Hematopoietic multipotent progenitor cell treated with erythropoietin and hydrocortisone succinate and interleukin-3 and kit ligand, for 8 days (in vitro differentiated cells): ENCODE results near the gene TNFRSF1A.
"Not testable (repeated sequence)": the region's sequence is repeated elsewhere in the genome, so short reads cannot be mapped to it uniquely, and the experiment has no call there.

Source experiments
- DNase-seq: peaks from one replicate; pipeline ENCODE4 v3.0.0-alpha.2; 2015

The TNFRSF1A gene

GRCh38 chr12:6355491-6356373, 13.9 kb upstream of the TNFRSF1A start:
- no peak for DNase-seq

- DNase-seq: no peak
Measured at GRCh38 chr12:6354495-6355393, 12.9 kb upstream of the TNFRSF1A start.

- no peak for DNase-seq
Measured at GRCh38 chr12:6352193-6353173, 10.6 kb upstream of the TNFRSF1A start.

- no peak for DNase-seq
Measured at GRCh38 chr12:6351622-6352021, 9.7 kb upstream of the TNFRSF1A start.

GRCh38 chr12:6347367-6348338, 5.8 kb upstream of the TNFRSF1A start:
- DNase-seq: no peak

- no peak for DNase-seq
Measured at GRCh38 chr12:6346942-6347341, 5.1 kb upstream of the TNFRSF1A start.

GRCh38 chr12:6346235-6346832, 4.5 kb upstream of the TNFRSF1A start:
- no peak for DNase-seq

GRCh38 chr12:6345319-6346091, 3.6 kb upstream of the TNFRSF1A start:
- peak; percentile 90 for DNase-seq

GRCh38 chr12:6344101-6344660, 2.3 kb upstream of the TNFRSF1A start:
- DNase-seq: not testable (repeated sequence)

GRCh38 chr12:6343518-6343917, 1.6 kb upstream of the TNFRSF1A start:
- no peak for DNase-seq

- DNase-seq: no peak
Measured at GRCh38 chr12:6342140-6342889, 439 bp upstream of the TNFRSF1A start.

- DNase-seq: peak; percentile 10
Measured at GRCh38 chr12:6340745-6341416, 995 bp downstream of the TNFRSF1A start.

- peak; percentile 67 for DNase-seq
Measured at GRCh38 chr12:6340032-6340638, 1.7 kb downstream of the TNFRSF1A start.

GRCh38 chr12:6338955-6339354, 2.9 kb downstream of the TNFRSF1A start:
- no peak for DNase-seq

- DNase-seq: not testable (repeated sequence)
Measured at GRCh38 chr12:6338536-6338935, 3.3 kb downstream of the TNFRSF1A start.

GRCh38 chr12:6337958-6338433, 3.9 kb downstream of the TNFRSF1A start:
- peak; percentile 17 for DNase-seq
